Keratinocyte (primary cell): ENCODE results near the gene CRLF2.

Source experiments
- CTCF ChIP-seq, 3 experiments: IDR thresholded peaks in 1 of 3; conservative IDR thresholded peaks in 1 of 3; optimal IDR thresholded peaks in 1 of 3; 2 replicates in 2 of 3; 3 replicates in 1 of 3; pipeline versions ENCODE3 to v1.5.1; 2011; ENCODE audit warnings: low read length in 3 of 3, mild to moderate bottlenecking in 3 of 3, moderate library complexity in 2 of 3, control low read depth in 1 of 3, inconsistent platforms in 1 of 3; ENCODE audit not compliant: insufficient read depth in 2 of 3; ENCODE audit errors: extremely low read depth in 1 of 3
- EZH2 ChIP-seq: IDR thresholded peaks from one replicate; pipeline ENCODE4 v1.6.1; 2012; ENCODE audit warnings: inconsistent platforms, mild to moderate bottlenecking, low read length, moderate library complexity

GRCh38 chrX:1215123-1215823 lies 2.8 kb upstream of the CRLF2 start:
- TF ChIP-seq CTCF (optimal IDR thresholded peaks at IDR 0.05 in 1 of 3, IDR thresholded peaks at IDR 0.05 in 1 of 3, conservative IDR thresholded peaks at IDR 0.05 in 1 of 3; ENCODE audit: extremely low read depth in 1 of 3, insufficient read depth in 2 of 3, low read length in 3 of 3) (no peak), EZH2 (no peak)
